ENCODE results near the gene PIK3AP1. TPM values are rescaled to one million over a fixed set of nuclear protein-coding genes. Genes with fewer than 3 reads are reported as not detected.

PIK3AP1 gene
- total and polyA plus RNA-seq, 2 of the 13 experiments (the other 11 are each of a cell fraction or from before 2014, with no cell fraction given): 3.6 to 13.8 TPM

GRCh38 chr10:96619796-96620773, 100.2 kb downstream of the PIK3AP1 start:
- TF ChIP-seq SPEN (CRISPR knock-in tag; IDR thresholded peaks at IDR 0.05; ENCODE audit: low read depth) (no peak), MXI1 (IDR thresholded peaks at IDR 0.05; ENCODE audit: borderline replicate concordance, low read depth, low read length) (no peak), HOXA3 (CRISPR knock-in tag; IDR thresholded peaks at IDR 0.05) (no peak), TBP (CRISPR knock-in tag; IDR thresholded peaks at IDR 0.05) (no peak), ZBED4 (CRISPR knock-in tag; IDR thresholded peaks at IDR 0.05; ENCODE audit: borderline replicate concordance) (no peak), BRCA1 (CRISPR knock-in tag; IDR thresholded peaks at IDR 0.05) (no peak)
- no peak overlapping the region for H3K9ac ChIP-seq (ENCODE audit: insufficient read depth, low read depth, low read length)
- in situ Hi-C loops (cut with HindIII; ENCODE audit: extremely low pct_ligation_motif_present, low pct_unique_long_range_greater_than_20kb): no loop called here
- no peak overlapping the region for H3K4me3 ChIP-seq (replicated peaks in 1 of 3; ENCODE audit: insufficient read depth in 1 of 3, low read depth in 2 of 3, low read length in 3 of 3)
- no peak overlapping the region for H3K27ac ChIP-seq (ENCODE audit: extremely low read length, insufficient read depth, low read length)
- ChIA-PET CTCF (ENCODE audit: low intra/inter-chr PET ratio, low total read pairs) (no interaction called here), POLR2A (no interaction called here)
- H2AFZ ChIP-seq (ENCODE audit: low read length): no peak overlapping the region
- no peaks in the 10 kb centered on the region for H3K27me3 ChIP-seq (ENCODE audit: control insufficient read depth in 1 of 2, insufficient read depth in 2 of 2, low read length in 2 of 2)
- H3K36me3 ChIP-seq (replicated peaks in 1 of 2; ENCODE audit: control insufficient read depth in 1 of 2, insufficient read depth in 2 of 2, low read length in 2 of 2): no peaks in the 10 kb centered on the region
- 86% methylated on average over 17 of the region's 17 CpGs for WGBS (ENCODE audit: low lambda C conversion rate)
- BruUV-seq (replicated peaks): no TSS peak
- H3K79me2 ChIP-seq (ENCODE audit: insufficient read depth, low read length): no peaks in the 10 kb centered on the region
- ATAC-seq: no peak
- DNase-seq (ENCODE audit: low spot score): no peak
- no peak for FAIRE-seq
- H3K4me2 ChIP-seq (ENCODE audit: low read depth, low read length): no peak overlapping the region
- no peaks in the 10 kb centered on the region for H3K4me1 ChIP-seq (ENCODE audit: insufficient read depth, low read length)
- intact Hi-C loops (cut with micrococcal nuclease; ENCODE audit: unreplicated experiment): no loop called here
- no peaks in the 10 kb centered on the region for H4K20me1 ChIP-seq (ENCODE audit: insufficient read depth, low read length)
- no peaks in the 10 kb centered on the region for H3K9me3 ChIP-seq (ENCODE audit: low read length)
